Lower leg skin (tissue), 4 donors: ENCODE results near the gene CLIC1. TPM values are rescaled to one million over a fixed set of nuclear protein-coding genes. Genes with fewer than 3 reads are reported as not detected.

Experiments used
- DNase-seq, 2 donors: peaks; one replicate each; pipeline ENCODE4 v3.0.0-alpha.2; 2019; ENCODE audit warnings: low spot score in 2 of 2
- H3K4me3 ChIP-seq: fragments of 200-600 bp; sonication (generic); 2 replicates; pipeline ENCODE4 v1.5.1; 2017; ENCODE audit warnings: mild to moderate bottlenecking, low read depth; ENCODE audit not compliant: poor library complexity, severe bottlenecking
- CTCF ChIP-seq, 3 donors: fragments of 450-650 bp; IDR thresholded peaks; one replicate each; pipeline ENCODE4 v1.5.1; 2016; ENCODE audit warnings: antibody characterized with exemption in 3 of 3, mild to moderate bottlenecking in 3 of 3, moderate library complexity in 2 of 3
- POLR2A ChIP-seq, 2 donors: fragments of 450-650 bp; IDR thresholded peaks; one replicate each; pipeline ENCODE4 v1.6.1; 2016 to 2017; ENCODE audit warnings: antibody characterized with exemption in 2 of 2, mild to moderate bottlenecking in 1 of 2, moderate library complexity in 1 of 2
- WGBS, 2 donors: methylation state at CpG; one replicate each; pipeline ENCODE4 v1.1.5; 2018; 5-methylcytosine and 5-hydroxymethylcytosine counted together
- intact Hi-C: fragments of 100-400 bp; cut with DNase I; formaldehyde crosslinking; loops from one replicate; pipeline ENCODE4 v1.15.0; 2023; ENCODE audit warnings: low total_unique reads
- total RNA-seq, 4 donors: library from RNA; depleted of rRNA; stranded (reverse); fragments of >200 nt; gene quantifications; one replicate each; pipeline ENCODE4 v1.1.0, GENCODE V29; 2016

Gene CLIC1
- total RNA-seq, 4 donors from 2014 or later, result 293 to 430 (median 393) TPM

GRCh38 chr6:31691078-31691463 is 45.3 kb downstream of the CLIC1 start:
- 90 to 92% methylated on average over 6 of the region's 6 CpGs for WGBS, 2 donors
- intact Hi-C loops, result no loop called here
- no peak overlapping the region for H3K4me3 ChIP-seq
- no peak for DNase-seq
- no peak for TF ChIP-seq CTCF (IDR thresholded peaks at IDR 0.05)
- TF ChIP-seq POLR2A (IDR thresholded peaks at IDR 0.05), result no peak

- no peak for TF ChIP-seq POLR2A (IDR thresholded peaks at IDR 0.05)
- TF ChIP-seq CTCF (IDR thresholded peaks at IDR 0.05), result no peak
- intact Hi-C loops, result no loop called here
- WGBS, 2 donors, result 68 to 76% methylated on average over 10 of the region's 10 CpGs
These were observed 45.9 kb downstream of the CLIC1 start for GRCh38 chr6:31690231-31691077.

GRCh38 chr6:31689249-31690110 is 46.9 kb downstream of the CLIC1 start:
- WGBS, 2 donors, result 82 to 84% methylated on average over 11 of the region's 11 CpGs
- intact Hi-C loops, result loop anchor here (5.0 kb wide), 1 partner anchor 78 kb away; no protein-coding TSS in a partner anchor
- no peak overlapping the region for H3K4me3 ChIP-seq
- no peak for DNase-seq
- TF ChIP-seq POLR2A (IDR thresholded peaks at IDR 0.05), result no peak
- no peak for TF ChIP-seq CTCF (IDR thresholded peaks at IDR 0.05)

More at GRCh38 chr6:31690231-31691077, 45.9 kb downstream of the CLIC1 start:
- no peak overlapping the region for H3K4me3 ChIP-seq
- no peak for DNase-seq

GRCh38 chr6:31687860-31688693 is 48.3 kb downstream of the CLIC1 start:
- TF ChIP-seq CTCF (IDR thresholded peaks at IDR 0.05), result no peak
- TF ChIP-seq POLR2A (IDR thresholded peaks at IDR 0.05), result no peak
- WGBS, 2 donors, result 84% methylated on average over 14 of the region's 14 CpGs
- H3K4me3 ChIP-seq, result no peak overlapping the region
- intact Hi-C loops, result loop anchor here (5.0 kb wide), 1 partner anchor 79 kb away; no protein-coding TSS in a partner anchor
- no peak for DNase-seq

GRCh38 chr6:31687321-31687720 is 49.0 kb downstream of the CLIC1 start:
- intact Hi-C loops, result loop anchor here (5.0 kb wide), 1 partner anchor 80 kb away; no protein-coding TSS in a partner anchor
- WGBS, 2 donors, result 82 to 84% methylated on average over 8 of the region's 8 CpGs
- DNase-seq, result no peak
- TF ChIP-seq CTCF (IDR thresholded peaks at IDR 0.05), result no peak
- no peak for TF ChIP-seq POLR2A (IDR thresholded peaks at IDR 0.05)
- no peak overlapping the region for H3K4me3 ChIP-seq
